ENCODE results near the gene HACD1.

Gene HACD1, protein sequence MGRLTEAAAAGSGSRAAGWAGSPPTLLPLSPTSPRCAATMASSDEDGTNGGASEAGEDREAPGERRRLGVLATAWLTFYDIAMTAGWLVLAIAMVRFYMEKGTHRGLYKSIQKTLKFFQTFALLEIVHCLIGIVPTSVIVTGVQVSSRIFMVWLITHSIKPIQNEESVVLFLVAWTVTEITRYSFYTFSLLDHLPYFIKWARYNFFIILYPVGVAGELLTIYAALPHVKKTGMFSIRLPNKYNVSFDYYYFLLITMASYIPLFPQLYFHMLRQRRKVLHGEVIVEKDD

DNA sequence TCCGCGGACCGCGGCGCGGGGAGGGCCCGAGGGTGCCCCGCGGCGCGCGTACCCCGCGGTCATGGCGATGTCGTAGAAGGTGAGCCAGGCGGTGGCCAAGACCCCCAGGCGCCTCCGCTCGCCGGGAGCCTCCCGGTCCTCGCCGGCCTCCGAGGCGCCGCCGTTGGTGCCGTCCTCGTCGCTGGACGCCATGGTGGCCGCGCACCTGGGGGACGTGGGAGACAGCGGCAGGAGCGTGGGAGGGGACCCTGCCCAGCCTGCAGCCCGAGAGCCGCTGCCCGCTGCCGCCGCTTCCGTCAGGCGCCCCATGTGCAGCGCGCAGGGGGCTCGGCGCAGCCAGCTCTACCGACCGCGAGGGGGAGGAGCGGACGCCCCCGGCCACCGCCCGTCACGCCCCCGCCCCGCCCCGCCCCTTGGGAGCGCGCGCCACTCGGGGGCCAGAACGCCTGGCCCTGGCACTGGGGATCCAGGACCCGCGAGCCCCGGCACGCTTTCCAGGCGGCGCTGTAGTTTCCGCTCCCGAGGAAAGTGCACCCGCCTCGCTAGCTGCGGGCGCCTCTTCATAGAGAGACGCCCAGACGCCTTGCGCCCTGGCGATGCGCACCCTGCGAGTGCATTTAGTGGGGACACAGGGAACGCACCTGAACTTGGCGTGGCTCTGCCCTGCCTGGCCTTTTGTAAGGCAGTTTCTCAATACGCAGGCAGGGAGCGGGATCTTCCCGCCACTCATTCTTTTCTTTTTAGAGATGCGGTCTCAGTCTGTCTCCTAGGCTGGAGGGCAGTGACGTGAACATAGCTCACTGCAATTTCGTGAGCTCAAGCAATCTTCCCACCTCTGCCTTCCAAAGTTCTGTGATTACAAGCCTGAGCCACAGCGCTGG, at the start of gene HACD1:
Gene HACD1, minus strand, starts transcription at position 344 of the 881 bp plus-strand sequence. Its CDS starts 35 bp downstream, at position 309.
- Histone ChIP-seq H3K27me3 (ENCODE audit: control insufficient read depth in 1 of 2, insufficient read depth in 2 of 2, low read length in 2 of 2) (no peaks in the 10 kb centered on the region), H3K4me1 (ENCODE audit: control insufficient read depth in 1 of 2, insufficient read depth in 2 of 2, low read length in 2 of 2) (peaks cover 0 to 8% of the 10 kb centered on the region in 2 donors), H3K36me3 (ENCODE audit: control insufficient read depth in 1 of 2, insufficient read depth in 2 of 2, low read length in 2 of 2) (no peaks in the 10 kb centered on the region), H3K9me3 (ENCODE audit: control insufficient read depth in 1 of 2, low read length in 2 of 2) (no peaks in the 10 kb centered on the region), H3K27ac (ENCODE audit: low read depth, low read length) (no peak within 1 kb of the TSS), H3K9ac (ENCODE audit: low read depth in 1 of 2, low read length in 2 of 2) (peak within 1 kb of the TSS; percentile 35 to 47), H3K4me3 (ENCODE audit: low read depth in 1 of 2, low read length in 2 of 2) (peak within 1 kb of the TSS; percentile 63 to 86)

DNA sequence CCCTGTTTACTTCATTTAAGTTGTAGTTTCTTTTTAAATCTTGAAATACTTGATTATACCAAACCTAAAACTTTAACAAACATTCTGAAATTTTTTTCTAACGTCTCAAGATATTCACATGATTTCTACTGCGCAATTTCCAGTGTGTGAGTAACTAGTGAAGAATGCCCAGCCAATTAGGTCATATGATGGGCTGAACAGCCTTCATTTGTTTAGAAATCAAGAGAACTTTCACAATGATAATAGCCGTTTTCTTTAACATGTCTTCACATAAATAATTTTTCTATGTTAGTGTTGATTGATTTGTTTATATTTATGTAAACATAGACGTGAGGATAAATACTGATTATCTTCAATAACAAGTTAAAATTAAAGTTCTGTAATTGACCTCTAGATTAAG, 48.6 kb upstream of the HACD1 start:
- Histone ChIP-seq H3K27ac (ENCODE audit: low read depth, low read length) (no peak overlapping the region), H3K36me3 (ENCODE audit: control insufficient read depth in 1 of 2, insufficient read depth in 2 of 2, low read length in 2 of 2) (no peaks in the 10 kb centered on the region), H3K9me3 (ENCODE audit: control insufficient read depth in 1 of 2, low read length in 2 of 2) (no peaks in the 10 kb centered on the region), H3K27me3 (ENCODE audit: control insufficient read depth in 1 of 2, insufficient read depth in 2 of 2, low read length in 2 of 2) (no peaks in the 10 kb centered on the region), H3K9ac (ENCODE audit: low read depth in 1 of 2, low read length in 2 of 2) (no peak overlapping the region), H3K4me1 (ENCODE audit: control insufficient read depth in 1 of 2, insufficient read depth in 2 of 2, low read length in 2 of 2) (peaks cover 0 to 6% of the 10 kb centered on the region in 2 donors), H3K4me3 (ENCODE audit: low read depth in 1 of 2, low read length in 2 of 2) (no peak overlapping the region)

DNA sequence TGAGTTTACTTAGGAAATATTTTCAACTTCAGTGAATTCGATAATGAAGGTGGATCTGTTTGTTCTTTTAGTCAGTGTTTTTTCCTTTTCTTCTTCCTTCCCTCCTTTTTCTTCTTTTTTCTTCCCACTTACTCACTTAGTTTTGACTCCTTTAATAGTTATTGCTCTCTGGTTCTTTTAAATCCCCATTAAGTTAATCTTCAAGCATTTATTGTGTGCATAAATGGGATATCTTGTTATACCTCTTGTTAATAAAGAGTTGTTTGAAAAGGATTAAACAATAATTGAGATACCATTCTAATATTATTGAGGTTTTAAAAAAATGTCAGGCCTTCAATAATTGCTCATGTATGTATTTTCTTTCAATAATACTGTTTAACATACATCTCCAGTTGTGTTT, 46.3 kb upstream of the HACD1 start:
- peaks cover 0 to 2% of the 10 kb centered on the region in 2 donors for H3K4me1 ChIP-seq (ENCODE audit: control insufficient read depth in 1 of 2, insufficient read depth in 2 of 2, low read length in 2 of 2)
- H3K9me3 ChIP-seq (ENCODE audit: control insufficient read depth in 1 of 2, low read length in 2 of 2), result no peaks in the 10 kb centered on the region
- no peaks in the 10 kb centered on the region for H3K27me3 ChIP-seq (ENCODE audit: control insufficient read depth in 1 of 2, insufficient read depth in 2 of 2, low read length in 2 of 2)
- H3K9ac ChIP-seq (ENCODE audit: low read depth in 1 of 2, low read length in 2 of 2), result no peak overlapping the region
- H3K27ac ChIP-seq (ENCODE audit: low read depth, low read length), result no peak overlapping the region
- H3K36me3 ChIP-seq (ENCODE audit: control insufficient read depth in 1 of 2, insufficient read depth in 2 of 2, low read length in 2 of 2), result no peaks in the 10 kb centered on the region
- no peak overlapping the region for H3K4me3 ChIP-seq (ENCODE audit: low read depth in 1 of 2, low read length in 2 of 2)

DNA sequence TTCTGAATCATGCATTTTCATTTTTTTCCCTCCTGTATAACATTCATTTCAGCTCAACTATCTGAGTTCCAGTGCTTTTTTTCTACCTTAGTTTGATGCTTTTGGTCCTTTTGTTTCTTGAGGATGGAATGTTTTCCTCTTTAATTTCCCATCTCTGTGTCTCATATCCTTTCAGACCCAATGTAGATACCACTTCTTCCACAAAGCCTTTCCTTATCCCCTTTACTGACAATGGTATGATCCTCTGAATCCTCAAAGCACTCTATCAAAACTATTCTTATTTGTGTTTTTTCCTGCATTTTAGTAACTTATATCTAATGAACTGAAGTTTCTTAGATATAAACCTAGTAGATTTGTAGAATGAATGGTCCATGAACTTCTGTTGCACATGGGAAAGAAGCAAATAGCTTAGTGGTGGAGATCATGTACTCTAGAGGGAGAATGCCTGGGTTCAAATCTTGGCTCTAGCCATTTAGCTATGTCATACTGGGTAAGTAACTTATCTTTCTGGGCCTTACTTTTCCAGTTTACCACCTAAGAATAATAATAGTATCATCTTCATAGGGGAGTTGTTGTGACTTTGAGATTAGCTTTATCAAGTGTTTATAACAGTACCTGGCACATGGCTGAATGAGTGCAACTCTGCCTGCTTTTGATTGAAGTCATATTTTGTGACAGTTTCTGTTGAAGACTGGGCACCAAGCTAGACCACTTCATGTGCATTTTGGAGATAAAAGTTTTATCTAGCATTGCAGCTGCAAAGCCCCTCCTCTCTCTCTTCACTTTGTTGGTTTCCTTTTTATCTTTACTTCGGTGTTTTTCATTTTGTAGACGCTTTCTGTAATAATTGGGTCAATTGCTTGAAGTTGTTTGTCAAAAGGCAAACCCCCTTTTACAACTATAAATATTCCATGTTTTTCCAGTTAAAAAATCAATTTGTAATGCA, 45.3 kb upstream of the HACD1 start:
- Histone ChIP-seq H3K27me3 (ENCODE audit: control insufficient read depth in 1 of 2, insufficient read depth in 2 of 2, low read length in 2 of 2) (no peaks in the 10 kb centered on the region), H3K4me3 (ENCODE audit: low read depth in 1 of 2, low read length in 2 of 2) (no peak overlapping the region), H3K27ac (ENCODE audit: low read depth, low read length) (no peak overlapping the region), H3K9ac (ENCODE audit: low read depth in 1 of 2, low read length in 2 of 2) (no peak overlapping the region), H3K9me3 (ENCODE audit: control insufficient read depth in 1 of 2, low read length in 2 of 2) (no peaks in the 10 kb centered on the region), H3K4me1 (ENCODE audit: control insufficient read depth in 1 of 2, insufficient read depth in 2 of 2, low read length in 2 of 2) (no peaks in the 10 kb centered on the region), H3K36me3 (ENCODE audit: control insufficient read depth in 1 of 2, insufficient read depth in 2 of 2, low read length in 2 of 2) (no peaks in the 10 kb centered on the region)

DNA sequence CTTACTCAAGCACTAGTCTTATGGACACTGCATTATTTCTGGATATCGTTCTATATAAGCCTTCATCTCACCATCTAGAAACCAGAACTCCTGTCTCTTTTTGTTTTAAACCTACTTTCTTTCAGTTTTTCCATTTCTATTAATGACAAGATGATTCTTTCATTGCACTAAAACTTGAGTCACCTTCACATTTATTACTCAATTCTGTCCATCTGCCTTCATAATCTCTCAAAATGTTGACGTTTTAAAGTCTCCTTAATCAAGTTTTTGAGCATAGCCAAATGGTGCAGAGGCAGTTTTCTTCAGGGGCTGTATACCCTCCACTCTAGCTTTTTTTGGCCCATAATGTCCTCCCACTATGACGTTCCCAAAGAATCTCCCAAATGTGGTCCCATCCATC, 44.3 kb upstream of the HACD1 start:
- Histone ChIP-seq H3K27ac (ENCODE audit: low read depth, low read length) (no peak overlapping the region), H3K4me1 (ENCODE audit: control insufficient read depth in 1 of 2, insufficient read depth in 2 of 2, low read length in 2 of 2) (no peaks in the 10 kb centered on the region), H3K36me3 (ENCODE audit: control insufficient read depth in 1 of 2, insufficient read depth in 2 of 2, low read length in 2 of 2) (no peaks in the 10 kb centered on the region), H3K4me3 (ENCODE audit: low read depth in 1 of 2, low read length in 2 of 2) (no peak overlapping the region), H3K9me3 (ENCODE audit: control insufficient read depth in 1 of 2, low read length in 2 of 2) (no peaks in the 10 kb centered on the region), H3K27me3 (ENCODE audit: control insufficient read depth in 1 of 2, insufficient read depth in 2 of 2, low read length in 2 of 2) (no peaks in the 10 kb centered on the region), H3K9ac (ENCODE audit: low read depth in 1 of 2, low read length in 2 of 2) (no peak overlapping the region)

DNA sequence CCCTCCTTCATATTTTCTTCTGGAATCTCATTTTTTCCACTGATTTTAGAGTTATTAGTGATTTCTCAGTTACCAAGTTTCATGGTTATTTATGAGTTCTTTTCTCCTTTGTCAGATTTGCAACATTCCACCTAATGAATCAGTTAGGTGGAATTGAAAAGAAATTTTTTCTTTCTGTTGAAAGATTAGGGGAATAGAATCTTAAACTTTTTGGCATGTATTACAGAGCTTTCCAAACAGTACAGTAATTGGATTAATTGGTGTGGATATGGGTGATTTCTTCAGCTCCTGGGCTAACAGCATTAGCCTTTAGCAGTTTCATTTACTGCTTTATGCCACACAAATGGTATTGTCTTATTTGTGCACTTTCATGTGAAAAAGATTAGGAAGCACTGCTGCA, 43.7 kb upstream of the HACD1 start:
- Histone ChIP-seq H3K4me1 (ENCODE audit: control insufficient read depth in 1 of 2, insufficient read depth in 2 of 2, low read length in 2 of 2) (no peaks in the 10 kb centered on the region), H3K27ac (ENCODE audit: low read depth, low read length) (no peak overlapping the region), H3K36me3 (ENCODE audit: control insufficient read depth in 1 of 2, insufficient read depth in 2 of 2, low read length in 2 of 2) (no peaks in the 10 kb centered on the region), H3K27me3 (ENCODE audit: control insufficient read depth in 1 of 2, insufficient read depth in 2 of 2, low read length in 2 of 2) (no peaks in the 10 kb centered on the region), H3K9ac (ENCODE audit: low read depth in 1 of 2, low read length in 2 of 2) (no peak overlapping the region), H3K4me3 (ENCODE audit: low read depth in 1 of 2, low read length in 2 of 2) (no peak overlapping the region), H3K9me3 (ENCODE audit: control insufficient read depth in 1 of 2, low read length in 2 of 2) (no peaks in the 10 kb centered on the region)

DNA sequence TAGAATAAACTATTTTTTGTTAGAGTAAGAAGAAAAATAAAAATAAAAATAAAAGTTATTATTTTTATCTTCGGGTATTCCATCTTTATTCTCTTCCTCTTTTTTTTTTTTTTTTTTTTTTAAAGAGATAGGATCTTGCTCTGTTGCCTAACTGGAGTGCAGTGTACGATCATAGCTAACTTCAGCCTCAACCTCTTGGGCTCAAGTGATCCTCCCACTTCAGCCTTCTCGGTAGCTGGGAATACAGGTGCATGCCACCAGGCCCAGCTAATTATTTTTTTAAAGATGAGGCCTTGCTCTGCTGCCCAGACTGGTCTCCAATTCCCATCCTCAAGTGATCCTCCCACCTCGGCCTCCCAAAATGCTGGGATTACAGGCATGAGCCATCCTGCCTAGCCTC, 42.2 kb upstream of the HACD1 start:
- no peaks in the 10 kb centered on the region for H3K27me3 ChIP-seq (ENCODE audit: control insufficient read depth in 1 of 2, insufficient read depth in 2 of 2, low read length in 2 of 2)
- H3K9ac ChIP-seq (ENCODE audit: low read depth in 1 of 2, low read length in 2 of 2), result no peak overlapping the region
- H3K27ac ChIP-seq (ENCODE audit: low read depth, low read length), result no peak overlapping the region
- H3K36me3 ChIP-seq (ENCODE audit: control insufficient read depth in 1 of 2, insufficient read depth in 2 of 2, low read length in 2 of 2), result no peaks in the 10 kb centered on the region
- no peak overlapping the region for H3K4me3 ChIP-seq (ENCODE audit: low read depth in 1 of 2, low read length in 2 of 2)
- no peaks in the 10 kb centered on the region for H3K4me1 ChIP-seq (ENCODE audit: control insufficient read depth in 1 of 2, insufficient read depth in 2 of 2, low read length in 2 of 2)
- no peaks in the 10 kb centered on the region for H3K9me3 ChIP-seq (ENCODE audit: control insufficient read depth in 1 of 2, low read length in 2 of 2)

DNA sequence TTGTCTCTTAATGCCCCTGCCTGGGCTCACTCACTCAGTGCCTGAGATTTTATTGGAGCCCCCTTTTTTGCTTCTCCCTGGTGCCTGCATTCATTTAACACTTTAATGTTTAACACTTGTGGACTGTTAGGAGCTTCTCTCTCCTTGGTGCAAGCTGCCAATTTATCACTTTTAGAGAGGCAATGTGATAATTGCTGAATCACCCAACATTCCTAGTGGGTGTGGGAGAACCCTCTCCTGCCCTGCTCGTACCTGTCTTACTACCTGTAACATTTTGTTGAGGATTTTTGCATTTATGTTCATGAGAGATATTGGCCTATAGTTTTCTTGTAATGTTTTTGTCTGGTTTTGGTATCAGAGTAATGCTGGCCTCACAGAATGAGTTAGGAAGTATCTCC, 39.9 kb upstream of the HACD1 start:
- H3K27me3 ChIP-seq (ENCODE audit: control insufficient read depth in 1 of 2, insufficient read depth in 2 of 2, low read length in 2 of 2), result no peaks in the 10 kb centered on the region
- peaks cover 0 to 8% of the 10 kb centered on the region in 2 donors for H3K9me3 ChIP-seq (ENCODE audit: control insufficient read depth in 1 of 2, low read length in 2 of 2)
- peaks cover 0 to 5% of the 10 kb centered on the region in 2 donors for H3K36me3 ChIP-seq (ENCODE audit: control insufficient read depth in 1 of 2, insufficient read depth in 2 of 2, low read length in 2 of 2)
- no peak overlapping the region for H3K9ac ChIP-seq (ENCODE audit: low read depth in 1 of 2, low read length in 2 of 2)
- no peak overlapping the region for H3K27ac ChIP-seq (ENCODE audit: low read depth, low read length)
- H3K4me3 ChIP-seq (ENCODE audit: low read depth in 1 of 2, low read length in 2 of 2), result no peak overlapping the region
- peaks cover 0 to 5% of the 10 kb centered on the region in 2 donors for H3K4me1 ChIP-seq (ENCODE audit: control insufficient read depth in 1 of 2, insufficient read depth in 2 of 2, low read length in 2 of 2)

DNA sequence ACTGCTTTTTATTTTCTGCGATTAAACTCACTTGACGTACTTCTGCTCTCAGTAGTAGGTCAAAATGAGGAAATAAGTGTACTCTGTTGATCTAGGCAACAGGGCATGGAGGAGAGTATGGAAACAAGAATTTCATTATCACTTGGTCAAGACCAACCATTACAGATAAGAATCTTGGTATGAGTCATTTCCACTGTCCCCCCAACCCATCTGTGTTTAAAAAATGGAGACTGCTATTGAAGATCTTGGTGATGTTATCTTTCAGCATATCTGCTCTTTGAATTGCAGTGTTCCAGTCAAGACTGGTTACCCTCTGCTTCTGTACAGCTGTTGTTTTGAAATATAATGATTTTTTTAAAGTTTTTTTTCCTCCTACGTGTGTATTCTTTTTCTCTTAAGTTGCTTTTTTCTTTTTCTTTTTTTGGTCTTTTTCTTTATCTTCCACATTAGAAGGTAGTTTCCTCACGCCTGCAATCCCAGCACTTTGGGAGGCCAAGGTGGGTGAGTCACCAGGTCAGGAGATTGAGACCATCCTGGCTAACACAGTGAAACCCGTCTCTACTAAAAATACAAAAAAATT, 38.5 kb upstream of the HACD1 start:
- H3K4me1 ChIP-seq (ENCODE audit: control insufficient read depth in 1 of 2, insufficient read depth in 2 of 2, low read length in 2 of 2), result peaks cover 5 to 7% of the 10 kb centered on the region in 2 donors
- H3K36me3 ChIP-seq (ENCODE audit: control insufficient read depth in 1 of 2, insufficient read depth in 2 of 2, low read length in 2 of 2), result peaks cover 0 to 5% of the 10 kb centered on the region in 2 donors
- H3K27ac ChIP-seq (ENCODE audit: low read depth, low read length), result no peak overlapping the region

More for the DNA sequence above, 38.5 kb upstream of the HACD1 start:
- Histone ChIP-seq H3K9ac (ENCODE audit: low read depth in 1 of 2, low read length in 2 of 2) (no peak overlapping the region), H3K27me3 (ENCODE audit: control insufficient read depth in 1 of 2, insufficient read depth in 2 of 2, low read length in 2 of 2) (no peaks in the 10 kb centered on the region), H3K9me3 (ENCODE audit: control insufficient read depth in 1 of 2, low read length in 2 of 2) (peaks cover 0 to 8% of the 10 kb centered on the region in 2 donors), H3K4me3 (ENCODE audit: low read depth in 1 of 2, low read length in 2 of 2) (no peak overlapping the region)
